ENCODE results near the gene MRPL55. TPM values are rescaled to one million over a fixed set of nuclear protein-coding genes. Genes with fewer than 3 reads are reported as not detected.

Gene MRPL55
- total and polyA plus RNA-seq, 2 of the 4 experiments (the other 2 are of a cell fraction): 48.9 to 95.4 TPM

- intact Hi-C loops (cut with micrococcal nuclease): no loop called here
- Histone ChIP-seq H2AK5ac (ENCODE audit: low read depth, low read length) (no peak overlapping the region), H4K20me1 (ENCODE audit: insufficient read depth, low read length) (peaks cover 100% of the 10 kb centered on the region), H3K27me3 (ENCODE audit: control insufficient read depth, insufficient read depth, low read length) (no peaks in the 10 kb centered on the region), H3K4me3 (ENCODE audit: insufficient read depth, low read depth, low read length) (no peak overlapping the region), H2BK20ac (ENCODE audit: low read depth, low read length) (no peak overlapping the region), H2AFZ (replicated peaks; ENCODE audit: low read length, poor library complexity) (no peak overlapping the region), H3K56ac (ENCODE audit: extremely low read depth, insufficient read depth, low read length) (no peak overlapping the region), H2BK15ac (ENCODE audit: low read depth, low read length) (no peak overlapping the region), H3K4me1 (ENCODE audit: control insufficient read depth, insufficient read depth, low read length) (peaks cover 27% of the 10 kb centered on the region), H4K8ac (ENCODE audit: low read depth in 2 of 2, low read length in 2 of 2) (no peak overlapping the region), H3K36me3 (ENCODE audit: control insufficient read depth, insufficient read depth, low read length) (peaks cover 27% of the 10 kb centered on the region), H4K91ac (ENCODE audit: insufficient read depth, low read depth, low read length) (no peak overlapping the region), H2BK5ac (ENCODE audit: low read depth, low read length, poor library complexity, severe bottlenecking) (no peak overlapping the region), H3K79me1 (ENCODE audit: low read depth in 1 of 2, low read length in 2 of 2) (peaks cover 0 to 51% of the 10 kb centered on the region in 2 experiments; a peak in 2 of 4 replicates), H3K4me2 (ENCODE audit: low read depth, low read length) (no peak overlapping the region), H3K27ac (ENCODE audit: insufficient read depth, low read length) (no peak overlapping the region), H3K23ac (ENCODE audit: low read depth, low read length) (no peak overlapping the region), H2AK9ac (replicated peaks; ENCODE audit: low read depth, low read length, poor library complexity) (no peak overlapping the region), H4K5ac (ENCODE audit: low read depth, low read length) (no peak overlapping the region), H2BK120ac (ENCODE audit: low read depth, low read length) (no peak overlapping the region), H3K9me3 (ENCODE audit: control insufficient read depth, insufficient read depth, low read length) (peaks cover 9% of the 10 kb centered on the region; the same call in 1 of the 2 replicates), H3K9me1 (ENCODE audit: insufficient read depth, low read length) (peaks cover 42% of the 10 kb centered on the region), H3K4ac (ENCODE audit: low read depth, low read length) (no peak overlapping the region), H3K18ac (ENCODE audit: low read depth, low read length) (no peak overlapping the region), H3K14ac (replicated peaks; ENCODE audit: low read depth, low read length) (no peak overlapping the region), H3K9ac (ENCODE audit: low read depth, low read length) (no peak overlapping the region)
- TF ChIP-seq RCOR1 (IDR thresholded peaks at IDR 0.05; ENCODE audit: insufficient replicate concordance, low read length) (no peak), CEBPB (IDR thresholded peaks at IDR 0.05; ENCODE audit: low read depth, low read length) (no peak), MAZ (IDR thresholded peaks at IDR 0.05; ENCODE audit: borderline replicate concordance, low read depth, low read length) (no peak)
- whole genome bisulfite sequencing, 2 experiments (ENCODE audit: extremely low coverage in 2 of 2, insufficient read length in 1 of 2): 100% methylated on average over 1 of the region's 4 CpGs; no CpG with 5 or more reads in 1 of the 2 experiments
- dilution Hi-C loops (cut with HindIII; ENCODE audit: low sequenced_read_pairs, unreplicated experiment): no loop called here
- CTCF ChIA-PET: interaction anchor here (1.1 kb wide), 1 partner anchor 91 kb away, joined by 3 read pairs; no protein-coding TSS in a partner anchor
- no TSS peak for BruUV-seq (replicated peaks)
- ATAC-seq (ENCODE audit: low read depth): no peak
- no peak for DNase-seq
- POLR2A ChIA-PET (ENCODE audit: unreplicated experiment): interaction anchor here (0.5 kb wide), 1 partner anchor 1259 kb away, joined by 3 read pairs; no protein-coding TSS in a partner anchor
- in situ Hi-C loops (cut with MboI; ENCODE audit: low sequenced_read_pairs): no loop called here
Measured at GRCh38 chr1:228091084-228091483, 18.0 kb downstream of the MRPL55 start.
